ENCODE data around the gene CRAMP1. TPM values are rescaled to one million over a fixed set of nuclear protein-coding genes. Genes with fewer than 3 reads are reported as not detected.

The CRAMP1 gene
- 11.9 TPM for polyA plus RNA-seq (2013, experiment 1 of 2)
- 12.3 TPM for polyA plus RNA-seq (2013, experiment 2 of 2)

GRCh38 chr16:1612320-1613111, at the start of gene CRAMP1:
Gene CRAMP1 (plus strand): TSS chr16:1612360. CDS start chr16:1614640, 2,280 bp downstream.
- H3K27ac ChIP-seq (replicated peaks; ENCODE audit: low read length) = peak within 1 kb of the TSS; percentile 83
- H2BK12ac ChIP-seq (ENCODE audit: low read length) = no peak within 1 kb of the TSS
- H2BK15ac ChIP-seq (ENCODE audit: low read length) = no peak within 1 kb of the TSS
- peak within 1 kb of the TSS; percentile 82 for H2BK5ac ChIP-seq (ENCODE audit: low read length)
- H2AK5ac ChIP-seq (ENCODE audit: low read depth, low read length) = peak within 1 kb of the TSS; percentile 98
- H3K18ac ChIP-seq (ENCODE audit: low read length) = no peak within 1 kb of the TSS
- H3K9ac ChIP-seq (ENCODE audit: low read depth, low read length, poor library complexity) = peak within 1 kb of the TSS; percentile 98
- H2AFZ ChIP-seq (ENCODE audit: low read length) = peak within 1 kb of the TSS; percentile 94
- peak within 1 kb of the TSS; percentile 6 for H3K14ac ChIP-seq (ENCODE audit: low read length)
- peak within 1 kb of the TSS; percentile 94 to 97 for H3K4me3 ChIP-seq (ENCODE audit: low read length in 2 of 2)
- WGBS, 2 donors (ENCODE audit: extremely low coverage in 2 of 2, insufficient read length in 2 of 2, insufficient replicate concordance in 1 of 2) = no CpG with 5 or more reads among the region's 101 CpGs
- H3K4me1 ChIP-seq (ENCODE audit: control insufficient read depth in 2 of 2, insufficient read depth in 1 of 2, low read depth in 1 of 2, low read length in 2 of 2) = peaks cover 16 to 18% of the 10 kb centered on the region in 2 donors
- H2BK120ac ChIP-seq (ENCODE audit: low read depth, low read length) = peak within 1 kb of the TSS; percentile 54
- H4K8ac ChIP-seq (ENCODE audit: low read depth, low read length) = no peak within 1 kb of the TSS
- DNase-seq (ENCODE audit: low spot score) = peak; percentile 8
- H3K9me3 ChIP-seq (replicated peaks in 1 of 2; ENCODE audit: control insufficient read depth in 2 of 2, insufficient read depth in 1 of 2, low read depth in 1 of 2, low read length in 2 of 2) = no peaks in the 10 kb centered on the region
- peaks cover 16% of the 10 kb centered on the region for H3K79me1 ChIP-seq (ENCODE audit: low read depth, low read length)
- H3K4ac ChIP-seq (ENCODE audit: low read length) = no peak within 1 kb of the TSS
- peak within 1 kb of the TSS; percentile 94 for H3K23ac ChIP-seq (ENCODE audit: low read depth, low read length, poor library complexity)
- H3K36me3 ChIP-seq (replicated peaks in 1 of 2; ENCODE audit: control insufficient read depth in 2 of 2, insufficient read depth in 2 of 2, low read length in 2 of 2) = peaks cover 8 to 30% of the 10 kb centered on the region in 2 donors
- H3K4me2 ChIP-seq (ENCODE audit: insufficient read depth, low read length, poor library complexity, severe bottlenecking) = peak within 1 kb of the TSS; percentile 97
- H3K27me3 ChIP-seq (ENCODE audit: control insufficient read depth in 3 of 3, insufficient read depth in 3 of 3, low read depth in 1 of 3, low read length in 3 of 3) = peaks cover 0 to 11% (median 2%) of the 10 kb centered on the region in 3 experiments
- no peak within 1 kb of the TSS for H4K91ac ChIP-seq (ENCODE audit: low read depth, low read length, poor library complexity)

- H2AFZ ChIP-seq (ENCODE audit: low read length) = no peak overlapping the region
- no peaks in the 10 kb centered on the region for H3K27me3 ChIP-seq (ENCODE audit: control insufficient read depth in 3 of 3, insufficient read depth in 3 of 3, low read depth in 1 of 3, low read length in 3 of 3)
- no peak overlapping the region for H3K14ac ChIP-seq (ENCODE audit: low read length)
- peak overlapping the region; percentile 47 for H2BK5ac ChIP-seq (ENCODE audit: low read length)
- no peak overlapping the region for H3K4me3 ChIP-seq (ENCODE audit: low read length in 2 of 2)
- H4K91ac ChIP-seq (ENCODE audit: low read depth, low read length, poor library complexity) = no peak overlapping the region
- no peak overlapping the region for H3K23ac ChIP-seq (ENCODE audit: low read depth, low read length, poor library complexity)
- H3K9ac ChIP-seq (ENCODE audit: low read depth, low read length, poor library complexity) = no peak overlapping the region
- no peak overlapping the region for H3K4me2 ChIP-seq (ENCODE audit: insufficient read depth, low read length, poor library complexity, severe bottlenecking)
- H3K9me3 ChIP-seq (replicated peaks in 1 of 2; ENCODE audit: control insufficient read depth in 2 of 2, insufficient read depth in 1 of 2, low read depth in 1 of 2, low read length in 2 of 2) = no peaks in the 10 kb centered on the region
- H4K8ac ChIP-seq (ENCODE audit: low read depth, low read length) = no peak overlapping the region
- H2BK12ac ChIP-seq (ENCODE audit: low read length) = no peak overlapping the region
- H3K4ac ChIP-seq (ENCODE audit: low read length) = no peak overlapping the region
- peaks cover 3% of the 10 kb centered on the region for H3K79me1 ChIP-seq (ENCODE audit: low read depth, low read length)
- DNase-seq (ENCODE audit: low spot score) = no peak
- no peak overlapping the region for H2BK120ac ChIP-seq (ENCODE audit: low read depth, low read length)
- no peak overlapping the region for H2BK15ac ChIP-seq (ENCODE audit: low read length)
- H3K18ac ChIP-seq (ENCODE audit: low read length) = no peak overlapping the region
- no peak overlapping the region for H2AK5ac ChIP-seq (ENCODE audit: low read depth, low read length)
- peaks cover 43 to 73% of the 10 kb centered on the region in 2 donors for H3K36me3 ChIP-seq (replicated peaks in 1 of 2; ENCODE audit: control insufficient read depth in 2 of 2, insufficient read depth in 2 of 2, low read length in 2 of 2)
- no peak overlapping the region for H3K27ac ChIP-seq (replicated peaks; ENCODE audit: low read length)
- no peaks in the 10 kb centered on the region for H3K4me1 ChIP-seq (ENCODE audit: control insufficient read depth in 2 of 2, insufficient read depth in 1 of 2, low read depth in 1 of 2, low read length in 2 of 2)
- no CpG with 5 or more reads among the region's 20 CpGs for WGBS, 2 donors (ENCODE audit: extremely low coverage in 2 of 2, insufficient read length in 2 of 2, insufficient replicate concordance in 1 of 2)
Observed at GRCh38 chr16:1563786-1564185, 48.4 kb upstream of the CRAMP1 start.

GRCh38 chr16:1564325-1564724, 47.8 kb upstream of the CRAMP1 start:
- Histone ChIP-seq H2AFZ (ENCODE audit: low read length) (no peak overlapping the region), H3K4me3 (ENCODE audit: low read length in 2 of 2) (no peak overlapping the region), H2AK5ac (ENCODE audit: low read depth, low read length) (no peak overlapping the region), H4K8ac (ENCODE audit: low read depth, low read length) (no peak overlapping the region), H2BK15ac (ENCODE audit: low read length) (no peak overlapping the region), H3K4ac (ENCODE audit: low read length) (no peak overlapping the region), H3K14ac (ENCODE audit: low read length) (peak overlapping the region; percentile 12), H3K36me3 (replicated peaks in 1 of 2; ENCODE audit: control insufficient read depth in 2 of 2, insufficient read depth in 2 of 2, low read length in 2 of 2) (peaks cover 39 to 67% of the 10 kb centered on the region in 2 donors), H2BK5ac (ENCODE audit: low read length) (no peak overlapping the region), H3K4me1 (ENCODE audit: control insufficient read depth in 2 of 2, insufficient read depth in 1 of 2, low read depth in 1 of 2, low read length in 2 of 2) (no peaks in the 10 kb centered on the region), H2BK12ac (ENCODE audit: low read length) (no peak overlapping the region), H3K4me2 (ENCODE audit: insufficient read depth, low read length, poor library complexity, severe bottlenecking) (no peak overlapping the region), H3K27ac (replicated peaks; ENCODE audit: low read length) (no peak overlapping the region), H3K9ac (ENCODE audit: low read depth, low read length, poor library complexity) (no peak overlapping the region), H3K27me3 (ENCODE audit: control insufficient read depth in 3 of 3, insufficient read depth in 3 of 3, low read depth in 1 of 3, low read length in 3 of 3) (no peaks in the 10 kb centered on the region), H3K18ac (ENCODE audit: low read length) (no peak overlapping the region), H3K9me3 (replicated peaks in 1 of 2; ENCODE audit: control insufficient read depth in 2 of 2, insufficient read depth in 1 of 2, low read depth in 1 of 2, low read length in 2 of 2) (no peaks in the 10 kb centered on the region), H3K79me1 (ENCODE audit: low read depth, low read length) (peaks cover 3% of the 10 kb centered on the region), H3K23ac (ENCODE audit: low read depth, low read length, poor library complexity) (peak overlapping the region; percentile 77), H2BK120ac (ENCODE audit: low read depth, low read length) (no peak overlapping the region), H4K91ac (ENCODE audit: low read depth, low read length, poor library complexity) (no peak overlapping the region)
- no CpG with 5 or more reads among the region's 9 CpGs for WGBS, 2 donors (ENCODE audit: extremely low coverage in 2 of 2, insufficient read length in 2 of 2, insufficient replicate concordance in 1 of 2)
- no peak for DNase-seq (ENCODE audit: low spot score)

- no peak overlapping the region for H3K18ac ChIP-seq (ENCODE audit: low read length)
Observed at GRCh38 chr16:1565083-1565805, 46.9 kb upstream of the CRAMP1 start.

More at GRCh38 chr16:1565083-1565805, 46.9 kb upstream of the CRAMP1 start:
- no peak overlapping the region for H4K91ac ChIP-seq (ENCODE audit: low read depth, low read length, poor library complexity)
- H3K27me3 ChIP-seq (ENCODE audit: control insufficient read depth in 3 of 3, insufficient read depth in 3 of 3, low read depth in 1 of 3, low read length in 3 of 3) = no peaks in the 10 kb centered on the region
- H2AK5ac ChIP-seq (ENCODE audit: low read depth, low read length) = no peak overlapping the region
- no peak overlapping the region for H2BK5ac ChIP-seq (ENCODE audit: low read length)
- no peak overlapping the region for H2BK120ac ChIP-seq (ENCODE audit: low read depth, low read length)
- H3K14ac ChIP-seq (ENCODE audit: low read length) = no peak overlapping the region
- no peak overlapping the region for H4K8ac ChIP-seq (ENCODE audit: low read depth, low read length)
- H2BK15ac ChIP-seq (ENCODE audit: low read length) = no peak overlapping the region
- H3K4me3 ChIP-seq (ENCODE audit: low read length in 2 of 2) = no peak overlapping the region
- H2BK12ac ChIP-seq (ENCODE audit: low read length) = no peak overlapping the region
- H3K9ac ChIP-seq (ENCODE audit: low read depth, low read length, poor library complexity) = no peak overlapping the region
- peaks cover 3% of the 10 kb centered on the region for H3K79me1 ChIP-seq (ENCODE audit: low read depth, low read length)
- no peaks in the 10 kb centered on the region for H3K4me1 ChIP-seq (ENCODE audit: control insufficient read depth in 2 of 2, insufficient read depth in 1 of 2, low read depth in 1 of 2, low read length in 2 of 2)
- H3K36me3 ChIP-seq (replicated peaks in 1 of 2; ENCODE audit: control insufficient read depth in 2 of 2, insufficient read depth in 2 of 2, low read length in 2 of 2) = peaks cover 37 to 64% of the 10 kb centered on the region in 2 donors
- no peak for DNase-seq (ENCODE audit: low spot score)
- WGBS, 2 donors (ENCODE audit: extremely low coverage in 2 of 2, insufficient read length in 2 of 2, insufficient replicate concordance in 1 of 2) = no CpG with 5 or more reads among the region's 16 CpGs
- H2AFZ ChIP-seq (ENCODE audit: low read length) = no peak overlapping the region
- H3K4ac ChIP-seq (ENCODE audit: low read length) = no peak overlapping the region
- no peak overlapping the region for H3K4me2 ChIP-seq (ENCODE audit: insufficient read depth, low read length, poor library complexity, severe bottlenecking)
- no peak overlapping the region for H3K27ac ChIP-seq (replicated peaks; ENCODE audit: low read length)
- no peak overlapping the region for H3K23ac ChIP-seq (ENCODE audit: low read depth, low read length, poor library complexity)
- no peaks in the 10 kb centered on the region for H3K9me3 ChIP-seq (replicated peaks in 1 of 2; ENCODE audit: control insufficient read depth in 2 of 2, insufficient read depth in 1 of 2, low read depth in 1 of 2, low read length in 2 of 2)

All from neuronal stem cell (in vitro differentiated cells).